Neural progenitor cell (in vitro differentiated cells): ENCODE measurements around the gene CELA3A. TPM values are rescaled to one million over a fixed set of nuclear protein-coding genes. Genes with fewer than 3 reads are reported as not detected.
A peak's percentile ranks its signal among the peaks of the same experiment; 100 is the strongest.
"Not testable (repeated sequence)": the region's sequence is repeated elsewhere in the genome, so short reads cannot be mapped to it uniquely, and the experiment has no call there.

Experiments used
- DNase-seq: peaks from one replicate; pipeline ENCODE4 v3.0.0-alpha.2; 2016; ENCODE audit warnings: low spot score
- H2AFZ ChIP-seq: fragments of 200-600 bp; sonication (generic); replicated peaks from 2 replicates; pipeline ENCODE4 v1.6.1; 2016; ENCODE audit warnings: antibody characterized with exemption
- H3F3A ChIP-seq: fragments of 200-600 bp; sonication (generic); 2 replicates; pipeline ENCODE4 v1.6.1; 2016; ENCODE audit warnings: antibody characterized with exemption, low read depth
- H3K27ac ChIP-seq: fragments of 200-600 bp; sonication (generic); 2 replicates; pipeline ENCODE4 v1.5.1; 2016; ENCODE audit warnings: mild to moderate bottlenecking
- H3K27me3 ChIP-seq: fragments of 200-600 bp; sonication (generic); 2 replicates; pipeline ENCODE4 v1.6.1; 2016; ENCODE audit warnings: mild to moderate bottlenecking, moderate library complexity
- H3K36me3 ChIP-seq: fragments of 200-600 bp; sonication (generic); 2 replicates; pipeline ENCODE4 v1.5.1; 2016
- H3K4me1 ChIP-seq: fragments of 200-600 bp; sonication (generic); 2 replicates; pipeline ENCODE4 v1.6.1; 2016; ENCODE audit warnings: mixed run types
- H3K4me2 ChIP-seq: fragments of 200-600 bp; sonication (generic); 2 replicates; pipeline ENCODE4 v1.6.1; 2016
- H3K4me3 ChIP-seq: fragments of 200-600 bp; sonication (generic); 2 replicates; pipeline ENCODE4 v1.5.1; 2016
- H3K79me2 ChIP-seq: fragments of 200-600 bp; sonication (generic); 2 replicates; pipeline ENCODE4 v1.6.1; 2016; ENCODE audit warnings: low read depth
- H3K9ac ChIP-seq: fragments of 200-600 bp; sonication (generic); 2 replicates; pipeline ENCODE4 v1.6.1; 2016
- H3K9me3 ChIP-seq: fragments of 200-600 bp; sonication (generic); 2 replicates; pipeline ENCODE4 v1.5.1; 2016; ENCODE audit warnings: low read depth
- H4K20me1 ChIP-seq: fragments of 200-600 bp; sonication (generic); 2 replicates; pipeline ENCODE4 v1.6.1; 2016; ENCODE audit warnings: low read depth
- H3K27ac Mint-ChIP-seq: 3 replicates; pipeline ENCODE4 v1.8.0; 2021; ENCODE audit warnings: mixed read lengths
- H3K27me3 Mint-ChIP-seq: 2 replicates; pipeline ENCODE4 v1.8.0; 2022; ENCODE audit warnings: low read depth, mild to moderate bottlenecking, inconsistent platforms, moderate library complexity, mixed read lengths; ENCODE audit not compliant: insufficient read depth
- H3K36me3 Mint-ChIP-seq: 3 replicates; pipeline ENCODE4 v1.8.0; 2021; ENCODE audit warnings: mixed read lengths
- H3K4me1 Mint-ChIP-seq: 3 replicates; pipeline ENCODE4 v1.8.0; 2021; ENCODE audit warnings: mixed read lengths
- H3K4me3 Mint-ChIP-seq: 3 replicates; pipeline ENCODE4 v1.8.0; 2021; ENCODE audit warnings: mild to moderate bottlenecking, moderate library complexity, mixed read lengths
- H3K9me3 Mint-ChIP-seq: 3 replicates; pipeline ENCODE4 v1.8.0; 2020; ENCODE audit warnings: mixed read lengths
- EZH2 ChIP-seq: fragments of 200-600 bp; sonication (generic); IDR thresholded peaks from 2 replicates; pipeline ENCODE4 v1.6.1; 2017; ENCODE audit warnings: antibody characterized with exemption, mild to moderate bottlenecking, moderate library complexity
- EZH2phosphoT487 ChIP-seq: fragments of 200-600 bp; sonication (generic); IDR thresholded peaks from 2 replicates; pipeline ENCODE4 v1.6.1; 2017; ENCODE audit warnings: antibody characterized with exemption
- total RNA-seq: library from RNA; depleted of rRNA; stranded (reverse); fragments of >200 nt; gene quantifications from 2 replicates; pipeline ENCODE4 v1.2.3, GENCODE V29; 2015; ENCODE audit warnings: low replicate concordance
- TF ChIP-seq, protein P1 (sequence below): fragments of 200-600 bp; sonication (generic); IDR thresholded peaks from 2 replicates; pipeline ENCODE4 v1.5.1; 2017; ENCODE audit warnings: antibody characterized with exemption, mild to moderate bottlenecking

The CELA3A gene
- total RNA-seq, 1 donor from 2014 or later: not detected

- H3K4me1 ChIP-seq: peaks cover 3% of the 10 kb centered on the region
- H4K20me1 ChIP-seq: peaks cover 5% of the 10 kb centered on the region
- H3K27ac Mint-ChIP-seq: no peak overlapping the region
- peaks cover 3% of the 10 kb centered on the region for H3K36me3 Mint-ChIP-seq
- no peaks in the 10 kb centered on the region for H3K9me3 ChIP-seq
- H3F3A ChIP-seq: peaks cover 11% of the 10 kb centered on the region
- H3K36me3 ChIP-seq: no peaks in the 10 kb centered on the region
- no peaks in the 10 kb centered on the region for H3K9me3 Mint-ChIP-seq
- TF ChIP-seq, protein P1, sequence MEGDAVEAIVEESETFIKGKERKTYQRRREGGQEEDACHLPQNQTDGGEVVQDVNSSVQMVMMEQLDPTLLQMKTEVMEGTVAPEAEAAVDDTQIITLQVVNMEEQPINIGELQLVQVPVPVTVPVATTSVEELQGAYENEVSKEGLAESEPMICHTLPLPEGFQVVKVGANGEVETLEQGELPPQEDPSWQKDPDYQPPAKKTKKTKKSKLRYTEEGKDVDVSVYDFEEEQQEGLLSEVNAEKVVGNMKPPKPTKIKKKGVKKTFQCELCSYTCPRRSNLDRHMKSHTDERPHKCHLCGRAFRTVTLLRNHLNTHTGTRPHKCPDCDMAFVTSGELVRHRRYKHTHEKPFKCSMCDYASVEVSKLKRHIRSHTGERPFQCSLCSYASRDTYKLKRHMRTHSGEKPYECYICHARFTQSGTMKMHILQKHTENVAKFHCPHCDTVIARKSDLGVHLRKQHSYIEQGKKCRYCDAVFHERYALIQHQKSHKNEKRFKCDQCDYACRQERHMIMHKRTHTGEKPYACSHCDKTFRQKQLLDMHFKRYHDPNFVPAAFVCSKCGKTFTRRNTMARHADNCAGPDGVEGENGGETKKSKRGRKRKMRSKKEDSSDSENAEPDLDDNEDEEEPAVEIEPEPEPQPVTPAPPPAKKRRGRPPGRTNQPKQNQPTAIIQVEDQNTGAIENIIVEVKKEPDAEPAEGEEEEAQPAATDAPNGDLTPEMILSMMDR: no peak
- TF ChIP-seq EZH2 (no peak), EZH2phosphoT487 (no peak)
- no peak overlapping the region for H3K9ac ChIP-seq
- H3K79me2 ChIP-seq: peaks cover 21% of the 10 kb centered on the region
- no peak for DNase-seq
- peaks cover 11% of the 10 kb centered on the region for H3K4me1 Mint-ChIP-seq
- no peak overlapping the region for H3K4me2 ChIP-seq
- no peak overlapping the region for H3K4me3 ChIP-seq
- peaks cover 2% of the 10 kb centered on the region for H3K27me3 Mint-ChIP-seq
- no peak overlapping the region for H3K27ac ChIP-seq
- no peak overlapping the region for H3K4me3 Mint-ChIP-seq
- H3K27me3 ChIP-seq: no peaks in the 10 kb centered on the region
- H2AFZ ChIP-seq: no peak overlapping the region
These were observed 29.0 kb downstream of the CELA3A start for GRCh38 chr1:22030473-22030872.

DNA sequence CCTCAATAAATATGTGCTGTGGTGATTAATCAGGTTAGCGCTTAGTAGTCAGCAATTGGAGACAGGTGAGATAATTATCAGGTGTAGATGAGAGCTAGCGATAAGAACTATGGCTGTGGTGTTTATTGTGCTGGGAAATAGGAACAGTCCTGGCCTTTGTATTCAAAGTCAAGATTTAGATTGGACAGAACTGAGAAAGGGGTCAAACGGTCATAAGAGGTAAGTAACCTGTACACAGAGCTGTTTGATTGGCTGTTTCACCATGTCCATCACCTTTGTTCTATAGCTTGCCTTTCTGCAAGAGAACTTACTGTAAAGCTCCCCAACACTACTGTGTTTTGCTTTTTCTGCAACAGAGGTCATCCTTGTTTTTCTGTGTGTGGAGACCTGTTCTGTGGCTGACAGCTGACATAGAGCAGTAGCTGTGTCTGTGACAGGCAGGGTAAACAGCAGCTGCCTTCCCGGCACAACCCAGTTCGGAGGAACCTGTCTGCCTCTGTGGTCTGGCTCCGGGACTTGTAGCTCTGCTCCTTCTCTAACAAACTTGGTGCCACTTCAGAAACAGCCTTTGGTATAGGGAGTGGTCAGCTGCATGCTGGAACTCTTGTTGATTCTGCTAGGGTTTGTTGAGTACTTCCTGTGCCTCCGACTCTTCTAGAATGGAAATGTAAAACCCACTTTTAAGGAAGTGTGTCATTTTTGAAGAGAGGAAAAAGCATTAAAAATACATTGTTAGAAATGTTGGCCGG lies 29.9 kb downstream of the CELA3A start:
- Histone ChIP-seq H4K20me1 (peaks cover 3% of the 10 kb centered on the region), H3K27ac (no peak overlapping the region), H3K9me3 (no peaks in the 10 kb centered on the region), H3K27me3 (no peaks in the 10 kb centered on the region), H3K4me3 (no peak overlapping the region), H3K9ac (no peak overlapping the region), H3K36me3 (no peaks in the 10 kb centered on the region), H3F3A (peaks cover 11% of the 10 kb centered on the region), H2AFZ (no peak overlapping the region), H3K79me2 (peaks cover 11% of the 10 kb centered on the region), H3K4me2 (no peak overlapping the region), H3K4me1 (peaks cover 2% of the 10 kb centered on the region)
- Mint-ChIP-seq H3K4me3 (no peak overlapping the region), H3K27ac (no peak overlapping the region), H3K27me3 (no peaks in the 10 kb centered on the region), H3K4me1 (peaks cover 5% of the 10 kb centered on the region), H3K36me3 (peaks cover 3% of the 10 kb centered on the region), H3K9me3 (no peaks in the 10 kb centered on the region)
- no peak for DNase-seq
- TF ChIP-seq EZH2phosphoT487 (no peak), EZH2 (no peak)
- TF ChIP-seq, protein P1: no peak

DNA sequence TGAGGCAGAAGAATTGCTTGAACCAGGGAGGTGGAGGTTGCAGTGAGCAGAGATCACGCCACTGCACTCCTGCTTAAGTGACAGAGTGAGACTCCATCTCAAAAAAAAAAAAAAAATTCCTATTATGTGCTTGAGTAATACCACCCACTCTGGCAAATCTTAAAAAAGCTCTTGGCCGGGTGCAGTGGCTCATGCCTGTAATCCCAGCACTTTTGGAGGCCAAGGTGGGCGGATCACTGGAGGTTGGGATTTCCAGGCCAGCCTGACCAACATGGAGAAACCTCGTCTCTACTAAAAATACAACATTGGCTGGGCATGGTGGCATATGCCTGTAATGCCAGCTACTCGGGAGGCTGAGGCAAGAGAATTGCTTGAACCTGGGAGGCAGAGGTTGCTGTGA lies 33.4 kb downstream of the CELA3A start:
- H3K4me1 ChIP-seq, H3F3A ChIP-seq, H4K20me1 ChIP-seq, H3K9ac ChIP-seq, DNase-seq, H3K4me2 ChIP-seq, H3K27ac Mint-ChIP-seq, H3K36me3 Mint-ChIP-seq, H3K4me3 Mint-ChIP-seq, H3K27ac ChIP-seq, H3K9me3 ChIP-seq, H3K27me3 ChIP-seq, H3K36me3 ChIP-seq, H3K79me2 ChIP-seq, H3K27me3 Mint-ChIP-seq, H3K4me3 ChIP-seq, H3K9me3 Mint-ChIP-seq, H2AFZ ChIP-seq: not testable (repeated sequence)
- H3K4me1 Mint-ChIP-seq: peaks cover 16% of the 10 kb centered on the region

DNA sequence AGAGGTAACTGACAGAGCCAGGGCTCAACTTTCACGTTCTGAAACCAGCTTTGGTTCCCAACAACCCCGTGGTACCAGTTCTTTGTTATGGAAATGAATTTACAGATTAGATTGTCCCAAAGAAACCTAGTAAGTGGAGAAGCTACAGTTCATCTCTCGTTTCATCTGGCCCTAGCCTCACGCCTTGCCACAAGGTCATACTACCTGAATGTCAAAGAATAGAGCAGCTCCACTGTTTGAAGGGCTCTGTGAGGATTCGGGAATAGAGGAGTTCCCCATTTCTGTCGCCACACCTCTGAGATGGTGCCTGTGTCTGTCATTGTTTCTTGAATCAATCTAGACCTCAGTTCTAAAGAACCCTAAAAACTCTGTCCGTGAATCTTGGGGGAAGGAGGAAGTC lies 36.1 kb downstream of the CELA3A start:
- Histone ChIP-seq H3K4me1 (no peaks in the 10 kb centered on the region), H3K79me2 (no peaks in the 10 kb centered on the region), H3K4me2 (no peak overlapping the region), H4K20me1 (no peaks in the 10 kb centered on the region), H3K27ac (no peak overlapping the region), H3K27me3 (no peaks in the 10 kb centered on the region), H3F3A (no peaks in the 10 kb centered on the region), H3K9me3 (no peaks in the 10 kb centered on the region), H3K36me3 (no peaks in the 10 kb centered on the region), H3K9ac (no peak overlapping the region), H2AFZ (no peak overlapping the region), H3K4me3 (no peak overlapping the region)
- no peaks in the 10 kb centered on the region for H3K36me3 Mint-ChIP-seq
- no peaks in the 10 kb centered on the region for H3K27me3 Mint-ChIP-seq
- peak; percentile 12 for DNase-seq
- no peak overlapping the region for H3K4me3 Mint-ChIP-seq
- peaks cover 22% of the 10 kb centered on the region for H3K4me1 Mint-ChIP-seq
- TF ChIP-seq EZH2 (no peak), EZH2phosphoT487 (no peak)
- TF ChIP-seq, protein P1: no peak
- H3K9me3 Mint-ChIP-seq: no peaks in the 10 kb centered on the region
- H3K27ac Mint-ChIP-seq: no peak overlapping the region
